ENCODE results near the gene PPP1R14C.

Gene PPP1R14C

DNA sequence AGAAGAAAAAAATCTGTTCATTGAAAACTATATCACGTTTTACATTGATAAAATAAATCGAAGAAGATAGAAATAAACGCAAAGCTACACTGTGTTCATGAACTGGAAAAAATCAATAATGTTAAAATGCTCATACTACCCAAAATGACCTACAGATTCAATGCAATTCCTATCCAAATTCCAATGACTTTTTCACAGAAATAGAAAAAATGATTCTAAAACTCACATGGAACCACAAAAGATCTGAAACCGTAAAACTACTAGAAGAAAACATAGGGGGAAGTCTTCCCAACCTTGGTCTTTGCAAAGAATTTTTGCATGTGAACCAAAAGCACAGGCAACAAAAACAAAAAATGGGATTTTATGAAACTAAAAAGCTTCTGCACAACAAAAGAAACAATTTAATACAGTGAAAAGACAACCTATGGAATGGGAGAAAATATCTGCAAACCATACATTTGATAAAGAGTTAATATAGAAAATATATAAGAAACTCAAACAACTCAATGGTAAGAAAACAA is 40.0 kb upstream of the PPP1R14C start:
- in situ Hi-C loops (cut with HindIII; ENCODE audit: low sequenced_read_pairs): loop anchor here (5.0 kb wide), 1 partner anchor 284 kb away; no protein-coding TSS in a partner anchor
- DNase-seq (ENCODE audit: low read depth): no peak
- no peak overlapping the region for H3K4me3 ChIP-seq (ENCODE audit: low read depth, low read length)
- TF ChIP-seq, protein P1, sequence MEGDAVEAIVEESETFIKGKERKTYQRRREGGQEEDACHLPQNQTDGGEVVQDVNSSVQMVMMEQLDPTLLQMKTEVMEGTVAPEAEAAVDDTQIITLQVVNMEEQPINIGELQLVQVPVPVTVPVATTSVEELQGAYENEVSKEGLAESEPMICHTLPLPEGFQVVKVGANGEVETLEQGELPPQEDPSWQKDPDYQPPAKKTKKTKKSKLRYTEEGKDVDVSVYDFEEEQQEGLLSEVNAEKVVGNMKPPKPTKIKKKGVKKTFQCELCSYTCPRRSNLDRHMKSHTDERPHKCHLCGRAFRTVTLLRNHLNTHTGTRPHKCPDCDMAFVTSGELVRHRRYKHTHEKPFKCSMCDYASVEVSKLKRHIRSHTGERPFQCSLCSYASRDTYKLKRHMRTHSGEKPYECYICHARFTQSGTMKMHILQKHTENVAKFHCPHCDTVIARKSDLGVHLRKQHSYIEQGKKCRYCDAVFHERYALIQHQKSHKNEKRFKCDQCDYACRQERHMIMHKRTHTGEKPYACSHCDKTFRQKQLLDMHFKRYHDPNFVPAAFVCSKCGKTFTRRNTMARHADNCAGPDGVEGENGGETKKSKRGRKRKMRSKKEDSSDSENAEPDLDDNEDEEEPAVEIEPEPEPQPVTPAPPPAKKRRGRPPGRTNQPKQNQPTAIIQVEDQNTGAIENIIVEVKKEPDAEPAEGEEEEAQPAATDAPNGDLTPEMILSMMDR (IDR thresholded peaks at IDR 0.05; ENCODE audit: low read depth, low read length, missing control alignments): no peak

DNA sequence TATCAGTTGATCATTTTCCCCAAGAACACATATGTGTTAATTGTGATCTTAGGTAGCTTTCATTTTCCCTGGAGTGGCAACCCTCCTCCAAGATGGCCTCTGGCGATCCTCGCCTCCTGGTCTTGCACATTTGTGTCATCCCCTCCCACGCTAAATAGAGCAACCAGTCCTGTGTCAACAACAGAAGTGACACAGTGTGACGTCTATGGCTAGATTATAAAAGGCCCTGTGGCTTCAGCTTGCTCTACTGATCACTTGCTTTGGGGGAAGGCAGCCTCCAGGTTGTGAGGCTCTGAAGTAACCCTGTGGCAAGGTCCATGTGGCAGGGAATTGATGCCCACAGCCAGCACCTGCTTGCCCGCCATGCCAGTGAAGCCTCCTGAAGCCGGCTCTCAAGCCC is 30.6 kb upstream of the PPP1R14C start:
- in situ Hi-C loops (cut with HindIII; ENCODE audit: low sequenced_read_pairs): no loop called here
- DNase-seq (ENCODE audit: low read depth): no peak
- TF ChIP-seq, protein P1 (IDR thresholded peaks at IDR 0.05; ENCODE audit: low read depth, low read length, missing control alignments): no peak
- H3K4me3 ChIP-seq (ENCODE audit: low read depth, low read length): no peak overlapping the region

DNA sequence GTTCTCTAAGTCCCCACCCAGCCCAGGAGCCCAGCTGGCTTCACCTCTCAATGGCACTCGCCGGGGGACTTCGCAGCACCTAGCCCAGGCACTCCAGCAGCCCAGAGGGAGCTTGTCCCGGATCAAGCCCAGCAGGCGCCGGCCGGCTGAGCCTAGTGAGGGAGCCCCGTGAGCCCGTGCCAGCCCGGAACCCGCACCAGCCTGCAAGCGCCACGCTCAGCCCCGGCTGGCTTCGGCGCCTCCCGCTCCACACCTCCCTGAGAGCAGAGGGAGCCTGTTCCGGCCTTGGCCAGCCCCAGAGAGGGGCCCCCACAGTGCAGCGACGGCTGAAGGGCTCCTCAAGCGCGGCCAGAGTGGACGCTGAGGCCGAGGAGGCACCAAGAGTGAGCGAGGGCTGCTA is 27.1 kb upstream of the PPP1R14C start:
- TF ChIP-seq, protein P1 (IDR thresholded peaks at IDR 0.05; ENCODE audit: low read depth, low read length, missing control alignments): no peak
- in situ Hi-C loops (cut with HindIII; ENCODE audit: low sequenced_read_pairs): no loop called here

DNA sequence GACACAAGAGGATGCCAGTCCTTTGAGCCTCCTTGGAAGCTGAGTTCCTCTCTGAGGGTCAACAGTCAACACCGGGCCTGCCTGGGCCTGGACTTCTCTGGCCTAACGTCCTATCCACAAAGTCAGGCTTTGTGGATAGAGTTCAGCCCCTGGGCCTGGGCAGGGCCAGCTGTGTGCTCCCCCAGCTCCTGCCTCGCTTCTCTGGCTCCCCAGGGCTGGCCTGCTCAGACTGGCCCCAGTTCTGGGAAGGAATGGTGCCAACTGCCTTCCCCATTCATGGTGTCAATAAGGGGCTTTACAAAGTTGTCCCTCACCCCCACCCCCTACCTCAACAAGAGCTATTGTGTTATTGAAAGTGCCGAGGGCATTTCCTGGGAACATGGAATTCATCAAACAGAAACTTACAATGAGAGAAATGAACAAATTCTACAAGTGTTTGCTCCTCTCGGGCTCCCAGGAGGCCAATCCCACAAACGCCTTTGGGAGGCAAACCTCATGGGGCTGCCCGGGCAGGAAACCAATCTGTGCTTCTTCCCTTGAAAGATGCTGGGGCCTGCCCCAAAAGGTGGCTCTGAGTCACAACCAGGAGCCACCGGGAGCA is 26.5 kb upstream of the PPP1R14C start:
- no peak for DNase-seq (ENCODE audit: low read depth)
- in situ Hi-C loops (cut with HindIII; ENCODE audit: low sequenced_read_pairs): no loop called here
- H3K4me3 ChIP-seq (ENCODE audit: low read depth, low read length): no peak overlapping the region
- TF ChIP-seq, protein P1 (IDR thresholded peaks at IDR 0.05; ENCODE audit: low read depth, low read length, missing control alignments): no peak

More for the DNA sequence above, 27.1 kb upstream of the PPP1R14C start:
- DNase-seq (ENCODE audit: low read depth): no peak
- no peak overlapping the region for H3K4me3 ChIP-seq (ENCODE audit: low read depth, low read length)

DNA sequence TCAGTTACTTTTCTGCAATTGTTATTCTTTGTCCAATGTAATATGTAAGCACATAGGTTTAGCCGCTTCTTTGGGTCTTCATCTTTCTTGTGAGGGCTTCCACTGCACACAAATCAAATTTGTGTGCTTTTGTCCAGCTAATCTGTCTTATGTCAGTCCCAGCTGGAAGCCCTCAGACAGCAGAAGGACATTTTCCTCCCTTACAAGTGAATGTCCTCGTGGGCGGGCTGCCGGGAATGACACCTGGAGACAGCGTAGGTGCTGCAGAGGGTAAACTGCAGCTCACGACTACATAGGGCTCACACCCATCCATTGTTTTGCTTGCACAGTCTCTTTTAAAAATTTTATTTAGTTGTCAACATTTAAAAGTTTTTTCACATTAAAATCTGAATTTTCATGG is 24.6 kb upstream of the PPP1R14C start:
- DNase-seq (ENCODE audit: low read depth): no peak
- in situ Hi-C loops (cut with HindIII; ENCODE audit: low sequenced_read_pairs): no loop called here
- TF ChIP-seq, protein P1 (IDR thresholded peaks at IDR 0.05; ENCODE audit: low read depth, low read length, missing control alignments): no peak
- no peak overlapping the region for H3K4me3 ChIP-seq (ENCODE audit: low read depth, low read length)

GRCh38 chr6:150118627-150119026 is 24.2 kb upstream of the PPP1R14C start:
- TF ChIP-seq, protein P1 (IDR thresholded peaks at IDR 0.05; ENCODE audit: low read depth, low read length, missing control alignments): no peak
- no peak for DNase-seq (ENCODE audit: low read depth)
- no peak overlapping the region for H3K4me3 ChIP-seq (ENCODE audit: low read depth, low read length)
- in situ Hi-C loops (cut with HindIII; ENCODE audit: low sequenced_read_pairs): no loop called here

Data from astrocyte of the cerebellum (primary cell).